Neural cell (in vitro differentiated cells): ENCODE results near the gene SRCIN1. TPM values are rescaled to one million over a fixed set of nuclear protein-coding genes. Genes with fewer than 3 reads are reported as not detected.
A peak's percentile ranks its signal among the peaks of the same experiment; 100 is the strongest.

Experiments
- H2AFZ ChIP-seq: fragments of 200-600, 300-800 bp; sonication (generic), shearing (Covaris generic); 2 replicates; pipeline ENCODE4 v1.6.0; 2014; ENCODE audit warnings: low read depth, mild to moderate bottlenecking, antibody characterized with exemption, low read length, moderate library complexity
- H3F3A ChIP-seq: fragments of 200-600 bp; shearing (Covaris generic); 2 replicates; pipeline ENCODE4 v1.6.1; 2016; ENCODE audit warnings: mild to moderate bottlenecking, moderate library complexity, mixed read lengths, antibody characterized with exemption, low read length; ENCODE audit not compliant: insufficient read depth, poor library complexity, severe bottlenecking
- H3K27ac ChIP-seq: fragments of 200-600, 300-800 bp; sonication (generic), shearing (Covaris generic); 2 replicates; pipeline ENCODE4 v1.5.1; 2014; ENCODE audit warnings: mild to moderate bottlenecking, low read length, moderate library complexity
- H3K27me3 ChIP-seq: fragments of 300-800, 200-600 bp; sonication (generic), shearing (Covaris generic); 2 replicates; pipeline ENCODE4 v1.6.0; 2014; ENCODE audit warnings: mild to moderate bottlenecking, low read depth, low read length, moderate library complexity; ENCODE audit not compliant: insufficient read depth
- H3K36me3 ChIP-seq: fragments of 300-800, 200-600 bp; sonication (generic), shearing (Covaris generic); 2 replicates; pipeline ENCODE4 v1.5.1; 2014; ENCODE audit warnings: mild to moderate bottlenecking, antibody characterized with exemption, low read length, moderate library complexity; ENCODE audit not compliant: insufficient read depth
- H3K4me2 ChIP-seq: fragments of 300-800, 200-600 bp; sonication (generic), shearing (Covaris generic); 2 replicates; pipeline ENCODE4 v1.6.0; 2014; ENCODE audit warnings: mild to moderate bottlenecking, low read length
- H3K4me3 ChIP-seq: fragments of 300-800, 200-600 bp; sonication (generic), shearing (Covaris generic); 2 replicates; pipeline ENCODE4 v1.5.1; 2014; ENCODE audit warnings: mild to moderate bottlenecking, low read length, moderate library complexity
- H3K79me2 ChIP-seq: fragments of 200-600 bp; shearing (Covaris generic); replicated peaks from 2 replicates; pipeline ENCODE4 v1.6.0; 2014; ENCODE audit warnings: mild to moderate bottlenecking, low read length, moderate library complexity; ENCODE audit not compliant: insufficient read depth
- H3K9ac ChIP-seq: fragments of 300-800, 200-600 bp; sonication (generic), shearing (Covaris generic); 2 replicates; pipeline ENCODE4 v1.6.1; 2016; ENCODE audit warnings: mild to moderate bottlenecking, low read length, mixed read lengths
- H3K9me2 ChIP-seq: fragments of 200-600 bp; shearing (Covaris generic); 2 replicates; pipeline ENCODE4 v1.6.1; 2016; ENCODE audit warnings: mild to moderate bottlenecking, low read length, mixed read lengths; ENCODE audit not compliant: insufficient read depth
- H3K9me3 ChIP-seq: fragments of 200-600, 300-800 bp; sonication (generic), shearing (Covaris generic); 2 replicates; pipeline ENCODE4 v1.6.1; 2016; ENCODE audit warnings: mild to moderate bottlenecking, mixed run types, low read length, moderate library complexity, mixed read lengths
- H4K20me1 ChIP-seq: fragments of 200-600 bp; shearing (Covaris generic); 2 replicates; pipeline ENCODE4 v1.6.1; 2016; ENCODE audit warnings: mild to moderate bottlenecking, mixed run types; ENCODE audit not compliant: insufficient read depth
- CTCF ChIP-seq: fragments of 450-650 bp; IDR thresholded peaks from 2 replicates; pipeline ENCODE4 v1.5.1; 2014; ENCODE audit warnings: antibody characterized with exemption, mild to moderate bottlenecking, moderate library complexity; ENCODE audit not compliant: poor library complexity, severe bottlenecking
- EP300 ChIP-seq: fragments of 450-650 bp; conservative IDR thresholded peaks from 2 replicates; pipeline ENCODE4 v1.6.1; 2014; ENCODE audit warnings: antibody characterized with exemption, mild to moderate bottlenecking, moderate library complexity; ENCODE audit not compliant: poor library complexity, severe bottlenecking
- EZH2 ChIP-seq: fragments of 200-600, 300-800 bp; shearing (Covaris generic), sonication (generic); IDR thresholded peaks from 2 replicates; pipeline ENCODE4 v1.6.1; 2014; ENCODE audit warnings: antibody characterized with exemption, low read length, borderline replicate concordance, mild to moderate bottlenecking; ENCODE audit not compliant: insufficient read depth, poor library complexity, severe bottlenecking
- MXI1 ChIP-seq: fragments of 450-650 bp; conservative IDR thresholded peaks from 2 replicates; pipeline ENCODE4 v1.6.1; 2014; ENCODE audit warnings: antibody characterized with exemption, mild to moderate bottlenecking; ENCODE audit not compliant: poor library complexity, severe bottlenecking
- POLR2AphosphoS5 ChIP-seq: IDR thresholded peaks from 2 replicates; pipeline ENCODE4 v1.6.1; 2012
- RAD21 ChIP-seq: fragments of 450-650 bp; conservative IDR thresholded peaks from 2 replicates; pipeline ENCODE4 v1.6.1; 2014; ENCODE audit warnings: antibody characterized with exemption, mild to moderate bottlenecking, moderate library complexity
- REST ChIP-seq: IDR thresholded peaks from 2 replicates; pipeline ENCODE4 v1.6.1; 2012; ENCODE audit warnings: borderline replicate concordance
- SMC3 ChIP-seq: fragments of 450-650 bp; conservative IDR thresholded peaks from 2 replicates; pipeline ENCODE4 v1.6.1; 2014; ENCODE audit warnings: antibody characterized with exemption, mild to moderate bottlenecking, moderate library complexity; ENCODE audit not compliant: poor library complexity
- TAF1 ChIP-seq: IDR thresholded peaks from 2 replicates; pipeline ENCODE4 v1.6.1; 2012; ENCODE audit warnings: low read depth
- polyA plus RNA-seq: library from polyadenylated mRNA; depleted of rRNA; stranded (reverse); fragments of >200 nt; gene quantifications from 2 replicates; pipeline ENCODE4 v1.2.3, GENCODE V29; 2014

Gene SRCIN1
- polyA plus RNA-seq, 1 donor from 2014 or later = 18.0 TPM

DNA sequence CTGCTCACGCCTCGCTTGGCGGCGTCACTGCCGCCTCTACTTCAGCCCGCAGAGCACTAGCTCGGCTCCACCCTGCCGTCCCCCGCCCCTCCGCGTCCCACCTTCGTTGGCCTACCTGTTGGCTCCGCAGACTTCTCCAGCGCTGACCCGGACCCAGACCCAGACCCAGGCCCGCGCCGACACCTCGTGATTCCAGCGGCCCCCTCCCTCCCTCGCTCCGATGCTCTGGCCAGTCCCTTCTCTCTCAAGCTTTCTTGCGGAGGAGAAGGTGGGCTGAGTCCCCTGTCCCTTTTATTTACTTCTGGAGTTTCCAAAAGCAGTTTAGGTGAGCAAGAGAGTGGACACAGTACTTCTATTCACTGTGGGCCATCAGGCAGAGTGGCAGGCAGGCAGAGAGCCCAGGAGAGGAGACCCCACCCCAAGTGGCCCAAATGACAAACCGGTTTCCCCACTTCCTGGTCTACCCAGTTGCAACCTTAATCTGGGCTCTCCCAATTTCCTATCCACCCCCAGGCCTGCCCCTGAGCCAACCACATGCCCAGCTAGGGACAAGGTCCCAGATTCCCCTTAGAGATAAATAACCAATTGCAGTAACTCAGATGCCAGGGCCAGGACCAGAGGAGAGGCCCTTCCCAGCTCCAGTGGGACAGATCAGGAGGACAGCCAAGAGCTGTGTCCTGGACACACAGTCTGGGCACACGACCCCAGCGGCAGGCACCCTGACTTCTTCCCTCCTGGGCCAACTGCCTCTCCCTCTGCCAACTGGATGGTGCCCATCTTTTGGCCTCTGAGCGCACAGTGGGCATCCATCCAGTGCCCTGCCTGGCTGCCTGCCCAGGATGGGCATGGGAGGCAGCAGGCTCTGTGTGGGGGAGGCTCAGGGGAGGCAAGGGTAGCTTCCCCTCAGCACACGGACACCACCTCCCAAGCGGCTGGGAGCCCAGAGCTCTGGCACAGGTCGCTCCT, 1.2 kb upstream of the SRCIN1 start:
- Histone ChIP-seq H4K20me1 (no peaks in the 10 kb centered on the region), H3K27me3 (no peaks in the 10 kb centered on the region), H2AFZ (peak overlapping the region; percentile 27), H3F3A (peaks cover 4% of the 10 kb centered on the region), H3K4me2 (peak overlapping the region; percentile 39), H3K27ac (peak overlapping the region; percentile 81), H3K9me3 (no peaks in the 10 kb centered on the region), H3K4me3 (peak overlapping the region; percentile 81), H3K9me2 (no peaks in the 10 kb centered on the region), H3K9ac (peak overlapping the region; percentile 87), H3K36me3 (no peaks in the 10 kb centered on the region), H3K79me2 (peaks cover 42% of the 10 kb centered on the region)
- TF ChIP-seq TAF1 = no peak
- TF ChIP-seq MXI1 = no peak
- TF ChIP-seq CTCF = no peak
- TF ChIP-seq EZH2 = no peak
- TF ChIP-seq EP300 = no peak
- TF ChIP-seq REST = no peak
- no peak for TF ChIP-seq SMC3
- no peak for TF ChIP-seq RAD21
- TF ChIP-seq POLR2AphosphoS5 = no peak

GRCh38 chr17:38605411-38605840, 326 bp downstream of the SRCIN1 start:
- Histone ChIP-seq H4K20me1 (peaks cover 1% of the 10 kb centered on the region), H3K27ac (peak overlapping the region; percentile 91), H3K36me3 (no peaks in the 10 kb centered on the region), H3K27me3 (no peaks in the 10 kb centered on the region), H3K9ac (peak overlapping the region; percentile 87), H3K79me2 (peaks cover 54% of the 10 kb centered on the region), H3F3A (peaks cover 4% of the 10 kb centered on the region), H3K4me3 (peak overlapping the region; percentile 73), H2AFZ (no peak overlapping the region), H3K9me2 (no peaks in the 10 kb centered on the region), H3K9me3 (no peaks in the 10 kb centered on the region), H3K4me2 (peak overlapping the region; percentile 62)
- no peak for TF ChIP-seq TAF1
- TF ChIP-seq REST = no peak
- no peak for TF ChIP-seq MXI1
- TF ChIP-seq SMC3 = no peak
